Measurements from ENCODE around the gene SV2C. TPM values are rescaled to one million over a fixed set of nuclear protein-coding genes. Genes with fewer than 3 reads are reported as not detected.
"Not testable (repeated sequence)": the region's sequence is repeated elsewhere in the genome, so short reads cannot be mapped to it uniquely, and the experiment has no call there.

SV2C gene
- total RNA-seq, 2 donors from 2014 or later: 0.52 TPM; not detected in 1

DNA sequence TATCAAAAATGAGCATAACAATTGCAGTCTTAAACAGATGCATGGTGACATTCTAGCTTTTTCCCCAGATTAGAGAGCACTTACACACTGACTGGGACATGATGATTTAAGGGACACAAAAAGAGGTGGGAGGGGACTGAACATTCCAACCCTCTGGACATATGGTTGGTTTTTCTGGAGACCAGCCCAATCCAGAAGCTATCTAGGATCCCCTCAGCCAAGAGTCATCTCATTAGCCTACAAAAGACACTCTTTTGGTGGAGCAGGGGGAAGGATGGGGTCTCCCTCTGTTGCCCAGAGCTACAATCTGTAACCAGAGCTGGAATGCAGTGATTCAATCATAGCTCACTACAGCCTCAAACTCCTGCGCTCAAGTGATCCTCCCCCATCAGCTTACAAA is 222.6 kb downstream of the SV2C start:
- Histone ChIP-seq H3K9me3 (no peaks in the 10 kb centered on the region), H3K36me3 (replicated peaks in 1 of 2; ENCODE audit: insufficient read depth in 1 of 2, low read depth in 2 of 2) (no peaks in the 10 kb centered on the region), H3K4me3 (no peak overlapping the region), H3K4me1 (peaks cover 14% of the 10 kb centered on the region), H3K27me3 (no peaks in the 10 kb centered on the region), H3K27ac (peak overlapping the region in 1 of 4 donors; percentile 25)
- DNase-seq (no peak), ATAC-seq (no peak)
- TF ChIP-seq CTCF (IDR thresholded peaks at IDR 0.05) (no peak), POLR2A (IDR thresholded peaks at IDR 0.05) (no peak)
- intact Hi-C loops (cut with DNase I): no loop called here
- 85 to 100% methylated on average over 1 of the region's 1 CpG for WGBS, 2 donors

DNA sequence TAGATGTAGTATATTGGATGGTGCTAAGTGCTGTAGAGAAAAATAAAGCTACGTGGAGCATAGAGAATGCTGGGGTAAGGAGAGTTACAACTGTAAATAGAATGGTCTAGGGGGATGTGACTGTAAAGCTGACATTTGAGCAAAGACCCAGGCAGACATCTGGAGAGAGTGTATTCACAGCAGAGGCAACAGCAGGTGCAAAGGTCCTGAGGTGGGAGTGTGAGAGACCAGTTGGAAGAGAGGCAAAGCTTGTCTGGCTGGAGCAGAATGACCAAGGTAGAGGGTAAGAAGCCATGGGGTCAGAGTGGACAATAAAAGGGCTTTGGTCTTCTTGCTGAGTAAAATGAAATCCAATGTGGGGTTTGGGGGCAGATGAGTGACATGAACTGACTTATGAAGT is 227.0 kb downstream of the SV2C start:
- no peaks in the 10 kb centered on the region for H3K4me1 ChIP-seq
- no peak for DNase-seq
- ATAC-seq: no peak
- intact Hi-C loops (cut with DNase I): no loop called here
- no peaks in the 10 kb centered on the region for H3K27me3 ChIP-seq
- WGBS, 2 donors: 88 to 95% methylated on average over 1 of the region's 1 CpG
- H3K27ac ChIP-seq: no peak overlapping the region
- no peaks in the 10 kb centered on the region for H3K9me3 ChIP-seq
- no peaks in the 10 kb centered on the region for H3K36me3 ChIP-seq (replicated peaks in 1 of 2; ENCODE audit: insufficient read depth in 1 of 2, low read depth in 2 of 2)
- H3K4me3 ChIP-seq: no peak overlapping the region
- TF ChIP-seq CTCF (IDR thresholded peaks at IDR 0.05) (no peak), POLR2A (IDR thresholded peaks at IDR 0.05) (no peak)

DNA sequence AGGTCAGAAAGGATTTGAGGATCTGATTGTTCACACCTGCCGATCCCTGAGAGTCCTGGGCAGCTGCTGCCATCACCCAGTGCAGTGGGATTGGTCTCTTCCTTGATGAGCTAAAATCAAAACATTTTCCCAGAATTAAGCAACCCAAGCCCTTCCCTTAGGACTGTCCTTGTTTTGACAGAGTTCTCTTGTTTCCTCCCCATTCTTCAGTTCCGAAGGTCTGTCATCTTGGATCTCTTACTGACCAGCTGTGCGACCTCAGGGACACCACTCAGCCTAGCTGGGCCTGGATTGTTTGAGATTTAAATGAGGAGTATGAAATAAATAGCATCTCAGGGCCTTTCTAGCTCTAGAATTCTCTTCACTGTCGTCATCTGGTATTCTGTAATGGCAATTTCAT is 229.6 kb downstream of the SV2C start:
- H3K27ac ChIP-seq: no peak overlapping the region
- H3K36me3 ChIP-seq (replicated peaks in 1 of 2; ENCODE audit: insufficient read depth in 1 of 2, low read depth in 2 of 2): no peaks in the 10 kb centered on the region
- no peaks in the 10 kb centered on the region for H3K27me3 ChIP-seq
- DNase-seq: no peak
- no peak for ATAC-seq
- H3K9me3 ChIP-seq: no peaks in the 10 kb centered on the region
- H3K4me1 ChIP-seq: no peaks in the 10 kb centered on the region
- intact Hi-C loops (cut with DNase I): no loop called here
- 90 to 100% methylated on average over 4 of the region's 4 CpGs for WGBS, 2 donors
- TF ChIP-seq POLR2A (IDR thresholded peaks at IDR 0.05): no peak
- H3K4me3 ChIP-seq: no peak overlapping the region

GRCh38 chr5:76314643-76315042 is 231.5 kb downstream of the SV2C start:
- Histone ChIP-seq H3K4me1 (no peaks in the 10 kb centered on the region), H3K27ac (no peak overlapping the region), H3K9me3 (no peaks in the 10 kb centered on the region), H3K36me3 (replicated peaks in 1 of 2; ENCODE audit: insufficient read depth in 1 of 2, low read depth in 2 of 2) (no peaks in the 10 kb centered on the region), H3K4me3 (no peak overlapping the region), H3K27me3 (no peaks in the 10 kb centered on the region)
- 59 to 66% methylated on average over 2 of the region's 2 CpGs for WGBS, 2 donors
- intact Hi-C loops (cut with DNase I): no loop called here
- no peak for TF ChIP-seq POLR2A (IDR thresholded peaks at IDR 0.05)
- DNase-seq (no peak), ATAC-seq (no peak)

DNA sequence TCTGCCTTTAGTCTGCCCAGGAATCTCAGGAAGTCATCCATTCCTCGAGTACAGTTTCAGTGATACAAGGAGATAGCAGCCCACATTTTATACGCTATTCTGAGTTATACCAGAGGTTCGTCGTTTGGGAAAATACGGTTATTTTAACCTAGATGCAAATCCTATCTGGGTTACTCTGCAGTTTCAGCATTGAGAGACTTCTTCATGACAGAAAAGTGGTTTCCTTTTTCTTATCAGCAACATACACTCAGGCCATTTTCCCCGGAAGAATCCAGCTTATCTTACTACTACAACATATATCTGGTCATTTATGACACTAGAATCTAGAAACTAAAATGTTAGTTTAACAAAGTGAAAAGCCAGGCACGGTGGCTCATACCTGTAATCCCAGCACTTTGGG is 236.5 kb downstream of the SV2C start:
- no peaks in the 10 kb centered on the region for H3K4me1 ChIP-seq
- H3K4me3 ChIP-seq: no peak overlapping the region
- TF ChIP-seq CTCF (IDR thresholded peaks at IDR 0.05) (no peak), POLR2A (IDR thresholded peaks at IDR 0.05) (no peak)
- H3K27me3 ChIP-seq: no peaks in the 10 kb centered on the region
- no peak overlapping the region for H3K27ac ChIP-seq
- intact Hi-C loops (cut with DNase I): no loop called here
- no peaks in the 10 kb centered on the region for H3K36me3 ChIP-seq (replicated peaks in 1 of 2; ENCODE audit: insufficient read depth in 1 of 2, low read depth in 2 of 2)
- DNase-seq (no peak), ATAC-seq (no peak)
- H3K9me3 ChIP-seq: no peaks in the 10 kb centered on the region
- WGBS, 2 donors: 66 to 78% methylated on average over 7 of the region's 7 CpGs

- H3K9me3 ChIP-seq; H3K4me3 ChIP-seq; DNase-seq; H3K27me3 ChIP-seq; H3K27ac ChIP-seq; intact Hi-C loops (cut with DNase I); ATAC-seq; H3K36me3 ChIP-seq (replicated peaks in 1 of 2; ENCODE audit: insufficient read depth in 1 of 2, low read depth in 2 of 2): not testable (repeated sequence)
- 77 to 95% methylated on average over 1 of the region's 1 CpG for whole genome bisulfite sequencing, 2 donors
- peaks cover 13% of the 10 kb centered on the region for H3K4me1 ChIP-seq
Measured at GRCh38 chr5:76323494-76323893, 240.3 kb downstream of the SV2C start.
